CD4-positive, alpha-beta memory T cell (primary cell): Measurements from ENCODE around the gene XRCC4. TPM values are rescaled to one million over a fixed set of nuclear protein-coding genes. Genes with fewer than 3 reads are reported as not detected.

ENCODE experiments used
- CTCF ChIA-PET: fragments of 350-600 bp; sonication (Branson Sonifier 250); formaldehyde crosslinking; loops from one replicate; lab custom pipeline; 2021; ENCODE audit warnings: inconsistent platforms; ENCODE audit not compliant: partially characterized antibody; lab: Charles Lee
- POLR2A ChIA-PET: fragments of 350-600 bp; sonication (Branson Sonifier 250); formaldehyde crosslinking; loops from one replicate; lab custom pipeline; 2021; ENCODE audit not compliant: partially characterized antibody; lab: Charles Lee
- DNase-seq, 5 donors: peaks; one replicate each; pipeline versions ENCODE4 v3.0.0 to v3.0.0-alpha.2; 2020 to 2022; ENCODE audit warnings: mixed read lengths in 1 of 5
- H3K27ac ChIP-seq: one replicate; pipeline ENCODE4 v1.7.0; 2013; ENCODE audit warnings: low read depth, low read length
- H3K27me3 ChIP-seq: 2 replicates; pipeline ENCODE4 v1.7.0; 2013; ENCODE audit warnings: mild to moderate bottlenecking, low read length, moderate library complexity; ENCODE audit not compliant: insufficient read depth
- H3K36me3 ChIP-seq: 2 replicates; pipeline ENCODE4 v1.7.0; 2013; ENCODE audit warnings: mild to moderate bottlenecking, low read length, moderate library complexity; ENCODE audit not compliant: insufficient read depth
- H3K4me1 ChIP-seq: 2 replicates; pipeline ENCODE4 v1.7.0; 2013; ENCODE audit warnings: mild to moderate bottlenecking, low read length, moderate library complexity; ENCODE audit not compliant: insufficient read depth
- H3K4me3 ChIP-seq, 2 donors: one replicate each; pipeline ENCODE4 v1.7.0; 2013; ENCODE audit warnings: low read length in 2 of 2, mild to moderate bottlenecking in 1 of 2
- H3K9me3 ChIP-seq, 2 donors: one replicate each; pipeline ENCODE4 v1.7.0; 2013; ENCODE audit warnings: low read length in 2 of 2, control low read depth in 1 of 2; ENCODE audit not compliant: control insufficient read depth in 1 of 2
- H3K27ac Mint-ChIP-seq, 7 donors: one replicate each; pipeline ENCODE4 v1.8.0; 2020 to 2021; ENCODE audit warnings: mixed read lengths in 7 of 7, mild to moderate bottlenecking in 6 of 7, inconsistent platforms in 3 of 7, moderate library complexity in 3 of 7
- H3K27me3 Mint-ChIP-seq, 2 donors: one replicate each; pipeline ENCODE4 v1.8.0; 2020 to 2021; ENCODE audit warnings: mixed read lengths in 2 of 2
- H3K36me3 Mint-ChIP-seq, 2 donors: one replicate each; pipeline ENCODE4 v1.8.0; 2020 to 2021; ENCODE audit warnings: mixed read lengths in 2 of 2, inconsistent platforms in 1 of 2, mild to moderate bottlenecking in 1 of 2
- H3K4me1 Mint-ChIP-seq, 4 donors: one replicate each; pipeline ENCODE4 v1.8.0; 2020 to 2021; ENCODE audit warnings: mixed read lengths in 4 of 4, mild to moderate bottlenecking in 1 of 4
- H3K4me3 Mint-ChIP-seq, 8 donors: one replicate each; pipeline ENCODE4 v1.8.0; 2020 to 2021; ENCODE audit warnings: mixed read lengths in 8 of 8, mild to moderate bottlenecking in 7 of 8, moderate library complexity in 6 of 8, inconsistent platforms in 3 of 8
- H3K9me3 Mint-ChIP-seq, 8 donors: one replicate each; pipeline ENCODE4 v1.8.0; 2020 to 2021; ENCODE audit warnings: mixed read lengths in 8 of 8, mild to moderate bottlenecking in 5 of 8, inconsistent platforms in 3 of 8, moderate library complexity in 1 of 8
- intact Hi-C: fragments of 100-400 bp; cut with micrococcal nuclease; formaldehyde crosslinking; loops from one replicate; pipeline ENCODE4 v1.15.1; 2023
- polyA plus RNA-seq, 2 donors: library from polyadenylated mRNA; unstranded; fragments of 300-500 nt; fragmentation: Illumina TruSeq; gene quantifications; one replicate each; pipeline ENCODE4 v1.2.3, GENCODE V29; 2021
- total RNA-seq, 2 experiments: library from RNA; stranded (reverse); gene quantifications; one replicate each; pipeline ENCODE4 v1.2.3, GENCODE V29; 2021

XRCC4 gene
- total and polyA plus RNA-seq, 4 experiments from 2014 or later, result 4.1 to 9.8 (median 5.7) TPM

DNA sequence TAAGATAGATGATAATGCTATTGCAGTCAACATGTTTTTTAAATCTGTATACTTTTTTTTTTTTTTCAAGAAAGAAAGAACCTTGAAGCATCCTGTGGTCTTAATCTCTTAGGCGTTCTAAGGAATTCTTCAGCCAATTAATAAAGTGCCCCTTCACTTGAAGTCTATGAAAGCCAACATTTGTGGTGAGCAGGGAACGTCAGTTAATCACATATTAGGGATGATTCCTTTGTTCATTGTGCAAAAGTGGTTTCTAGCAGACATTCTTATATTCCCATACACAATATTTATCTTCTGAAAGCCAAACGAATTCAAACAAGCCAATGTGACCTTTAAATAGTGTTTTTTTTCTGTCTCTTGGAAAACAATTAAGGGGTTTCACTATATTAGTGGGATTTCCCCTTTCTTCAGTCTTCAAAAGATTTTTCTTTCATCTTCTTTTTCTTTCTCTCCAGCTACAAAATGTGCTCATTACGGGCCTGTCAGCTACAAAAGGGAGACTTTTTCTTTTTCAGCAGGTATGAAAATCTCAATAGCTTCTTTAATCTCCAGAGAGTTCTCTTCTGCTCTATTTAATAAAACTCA, 40.3 kb upstream of the XRCC4 start:
- Histone ChIP-seq H3K27ac (no peak overlapping the region), H3K9me3 (no peaks in the 10 kb centered on the region), H3K27me3 (no peaks in the 10 kb centered on the region), H3K4me3 (no peak overlapping the region), H3K36me3 (no peaks in the 10 kb centered on the region), H3K4me1 (no peaks in the 10 kb centered on the region)
- no peak overlapping the region for H3K27ac Mint-ChIP-seq
- no peaks in the 10 kb centered on the region for H3K27me3 Mint-ChIP-seq
- CTCF ChIA-PET, result no interaction called here
- peaks cover 0 to 4% (median under 1%) of the 10 kb centered on the region in 4 donors for H3K4me1 Mint-ChIP-seq
- no peak for DNase-seq
- H3K36me3 Mint-ChIP-seq, result no peaks in the 10 kb centered on the region
- no peak overlapping the region for H3K4me3 Mint-ChIP-seq
- H3K9me3 Mint-ChIP-seq, result no peaks in the 10 kb centered on the region
- POLR2A ChIA-PET, result no interaction called here
- intact Hi-C loops, result no loop called here

DNA sequence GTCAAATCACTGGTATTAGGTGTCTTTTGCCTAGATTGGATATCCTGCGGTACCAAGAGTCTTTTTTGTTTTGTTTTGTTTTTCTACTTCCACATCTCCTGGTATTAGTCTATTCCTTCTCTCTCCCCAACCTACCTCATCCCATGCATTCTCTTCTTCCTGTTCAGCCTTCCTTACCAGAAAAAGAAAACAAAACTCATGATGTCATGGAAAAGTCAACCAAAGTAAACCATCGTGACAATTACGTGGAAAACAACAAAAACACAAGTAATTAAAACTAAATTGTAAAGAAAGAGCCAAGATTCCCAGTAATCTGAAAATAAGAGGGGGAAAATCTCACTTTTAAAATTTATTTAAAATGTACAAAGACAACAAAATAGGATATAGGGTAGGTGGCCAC, 38.4 kb upstream of the XRCC4 start:
- intact Hi-C loops, result no loop called here
- Mint-ChIP-seq H3K4me3 (no peak overlapping the region), H3K4me1 (peaks cover 0 to 4% (median under 1%) of the 10 kb centered on the region in 4 donors), H3K36me3 (peaks cover 0 to 4% of the 10 kb centered on the region in 2 donors), H3K27me3 (no peaks in the 10 kb centered on the region), H3K27ac (no peak overlapping the region), H3K9me3 (no peaks in the 10 kb centered on the region)
- H3K36me3 ChIP-seq, result no peaks in the 10 kb centered on the region
- no peak for DNase-seq
- H3K9me3 ChIP-seq, result no peaks in the 10 kb centered on the region
- CTCF ChIA-PET, result no interaction called here
- no peaks in the 10 kb centered on the region for H3K4me1 ChIP-seq
- H3K27ac ChIP-seq, result no peak overlapping the region
- H3K4me3 ChIP-seq, result no peak overlapping the region
- POLR2A ChIA-PET, result no interaction called here
- no peaks in the 10 kb centered on the region for H3K27me3 ChIP-seq

DNA sequence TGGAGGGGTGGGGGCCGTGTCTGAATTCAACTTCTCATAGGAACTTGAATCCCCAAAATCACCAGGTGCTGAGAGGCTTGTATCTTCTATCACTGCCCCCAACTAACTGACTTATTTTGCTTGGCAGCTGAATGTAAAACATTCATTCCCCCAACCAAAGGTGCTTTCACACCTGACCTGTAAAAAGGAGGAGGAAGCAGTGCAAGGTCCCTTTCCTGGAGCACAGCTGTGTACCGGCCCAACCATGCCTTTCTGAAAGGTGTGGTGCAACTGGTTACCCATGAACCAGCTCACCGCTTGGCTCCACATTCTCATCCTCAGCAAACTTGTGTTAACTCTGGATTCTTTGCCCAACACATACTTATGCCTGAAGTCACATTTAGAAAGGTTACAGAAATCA, 34.8 kb upstream of the XRCC4 start:
- peaks cover 0 to 1% (median under 1%) of the 10 kb centered on the region in 4 donors for H3K4me1 Mint-ChIP-seq
- peaks cover 0 to 10% of the 10 kb centered on the region in 2 donors for H3K36me3 Mint-ChIP-seq
- no peak for DNase-seq
- Histone ChIP-seq H3K27me3 (no peaks in the 10 kb centered on the region), H3K36me3 (no peaks in the 10 kb centered on the region), H3K4me3 (no peak overlapping the region), H3K9me3 (no peaks in the 10 kb centered on the region), H3K27ac (no peak overlapping the region), H3K4me1 (no peaks in the 10 kb centered on the region)
- ChIA-PET POLR2A (no interaction called here), CTCF (no interaction called here)
- H3K9me3 Mint-ChIP-seq, result no peaks in the 10 kb centered on the region
- no peak overlapping the region for H3K4me3 Mint-ChIP-seq
- no peak overlapping the region for H3K27ac Mint-ChIP-seq
- intact Hi-C loops, result no loop called here
- no peaks in the 10 kb centered on the region for H3K27me3 Mint-ChIP-seq

DNA sequence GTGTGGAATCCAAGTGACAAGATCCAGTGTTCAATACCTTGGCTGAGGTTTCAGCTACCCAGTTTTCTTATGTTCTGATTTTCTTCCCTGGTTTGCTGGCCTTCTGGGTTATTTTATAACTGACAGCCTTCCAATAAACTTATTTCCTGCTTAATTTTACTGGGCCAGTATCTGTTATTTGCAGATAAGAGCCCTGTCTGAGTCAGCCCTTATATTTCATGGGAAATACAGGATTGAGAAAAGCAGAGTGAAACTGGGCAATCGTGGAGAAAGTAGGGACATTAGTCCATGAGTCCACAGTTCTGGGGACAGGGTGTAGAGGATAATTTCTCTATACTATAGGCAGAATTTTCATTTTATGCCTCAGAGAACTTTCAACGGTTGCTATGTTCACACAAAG, 32.4 kb upstream of the XRCC4 start:
- DNase-seq, result no peak
- Mint-ChIP-seq H3K27ac (no peak overlapping the region), H3K27me3 (no peaks in the 10 kb centered on the region), H3K9me3 (no peaks in the 10 kb centered on the region), H3K36me3 (peaks cover 0 to 23% of the 10 kb centered on the region in 2 donors), H3K4me1 (no peaks in the 10 kb centered on the region), H3K4me3 (no peak overlapping the region)
- intact Hi-C loops, result no loop called here
- no peaks in the 10 kb centered on the region for H3K9me3 ChIP-seq
- no peak overlapping the region for H3K4me3 ChIP-seq
- H3K27me3 ChIP-seq, result no peaks in the 10 kb centered on the region
- no peaks in the 10 kb centered on the region for H3K4me1 ChIP-seq
- H3K36me3 ChIP-seq, result no peaks in the 10 kb centered on the region
- ChIA-PET CTCF (no interaction called here), POLR2A (no interaction called here)
- no peak overlapping the region for H3K27ac ChIP-seq

DNA sequence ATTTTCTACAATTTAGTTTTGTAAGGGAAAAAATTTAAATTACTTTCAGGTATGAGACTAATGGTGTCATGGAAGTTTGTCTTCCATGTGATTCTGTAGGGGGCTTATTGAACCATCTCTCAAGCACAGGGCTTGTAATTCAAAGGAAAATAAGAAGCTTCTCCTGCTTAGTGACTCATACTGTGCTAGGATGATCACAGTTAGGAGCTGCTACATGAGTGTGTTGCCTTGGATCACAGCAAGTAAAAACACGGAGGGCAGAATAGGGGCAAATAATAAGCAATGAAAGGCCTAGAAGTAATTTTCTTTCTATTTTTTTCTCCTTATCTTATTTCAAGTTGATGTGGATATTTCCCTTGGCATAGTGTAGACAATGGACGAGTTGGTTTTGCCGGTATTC, 29.1 kb upstream of the XRCC4 start:
- Mint-ChIP-seq H3K36me3 (peaks cover 12 to 31% of the 10 kb centered on the region in 2 donors), H3K27me3 (no peaks in the 10 kb centered on the region), H3K4me1 (peaks cover 0 to 1% (median 0%) of the 10 kb centered on the region in 4 donors), H3K4me3 (no peak overlapping the region), H3K9me3 (no peaks in the 10 kb centered on the region), H3K27ac (no peak overlapping the region)
- H3K9me3 ChIP-seq, result no peaks in the 10 kb centered on the region
- intact Hi-C loops, result no loop called here
- H3K4me3 ChIP-seq, result no peak overlapping the region
- H3K27me3 ChIP-seq, result no peaks in the 10 kb centered on the region
- H3K27ac ChIP-seq, result no peak overlapping the region
- POLR2A ChIA-PET, result no interaction called here
- CTCF ChIA-PET, result no interaction called here
- H3K36me3 ChIP-seq, result no peaks in the 10 kb centered on the region
- no peaks in the 10 kb centered on the region for H3K4me1 ChIP-seq
- DNase-seq, result no peak

DNA sequence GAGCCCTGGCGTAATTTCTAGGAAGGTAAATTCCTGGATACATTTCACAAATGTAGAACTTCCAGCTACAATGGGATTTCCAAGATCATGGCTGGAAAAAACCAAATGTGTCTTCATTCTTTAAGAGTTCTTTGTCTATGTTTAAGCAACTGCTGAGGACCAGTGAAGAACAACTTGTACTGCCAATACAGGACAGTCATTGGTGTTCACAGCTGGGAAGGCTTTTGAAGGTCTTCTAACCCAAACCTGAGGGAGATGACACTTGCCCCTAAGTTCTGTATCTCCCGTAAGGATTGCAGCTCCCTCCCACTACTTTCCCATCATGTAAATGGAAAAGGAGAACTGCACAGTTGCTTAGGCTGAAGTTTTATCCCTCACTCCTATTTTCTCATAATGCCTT, 28.5 kb upstream of the XRCC4 start:
- intact Hi-C loops, result no loop called here
- H3K4me1 Mint-ChIP-seq, result peaks cover 0 to 1% (median 0%) of the 10 kb centered on the region in 4 donors
- H3K4me3 Mint-ChIP-seq, result no peak overlapping the region
- H3K9me3 ChIP-seq, result no peaks in the 10 kb centered on the region
- H3K27ac ChIP-seq, result no peak overlapping the region
- peaks cover 17 to 30% of the 10 kb centered on the region in 2 donors for H3K36me3 Mint-ChIP-seq
- no peaks in the 10 kb centered on the region for H3K9me3 Mint-ChIP-seq
- no peak overlapping the region for H3K27ac Mint-ChIP-seq
- ChIA-PET POLR2A (no interaction called here), CTCF (no interaction called here)
- no peak overlapping the region for H3K4me3 ChIP-seq
- no peaks in the 10 kb centered on the region for H3K4me1 ChIP-seq
- H3K27me3 Mint-ChIP-seq, result no peaks in the 10 kb centered on the region
- H3K27me3 ChIP-seq, result no peaks in the 10 kb centered on the region
- DNase-seq, result no peak
- H3K36me3 ChIP-seq, result no peaks in the 10 kb centered on the region

DNA sequence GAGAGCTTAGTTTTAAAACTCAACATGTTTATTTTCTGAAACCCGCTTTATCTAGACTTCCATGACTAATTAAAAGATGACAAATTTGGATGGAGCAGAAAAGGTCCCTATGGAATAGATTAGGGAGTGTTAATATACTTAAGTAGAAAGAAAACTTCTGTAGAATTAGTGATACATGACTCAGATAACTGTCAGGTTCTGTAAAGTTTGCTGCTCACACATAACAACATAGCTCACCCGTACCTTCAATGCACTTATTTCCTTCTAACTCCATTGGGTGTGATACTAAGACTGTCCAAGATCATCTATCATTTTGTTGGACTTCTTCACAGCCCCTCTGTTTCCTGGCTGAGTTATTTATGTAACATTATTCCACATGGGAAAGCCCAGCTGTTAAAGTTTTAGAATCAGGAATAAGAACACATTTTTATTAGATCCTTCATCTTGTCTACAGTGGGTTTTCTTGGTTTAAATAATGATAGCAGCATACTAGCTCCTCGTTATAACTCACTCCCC, 27.9 kb upstream of the XRCC4 start:
- ChIA-PET POLR2A (interaction anchor here (0.6 kb wide), 1 partner anchor 862 kb away, joined by 4 read pairs; no protein-coding TSS in a partner anchor), CTCF (no interaction called here)
- Histone ChIP-seq H3K4me1 (no peaks in the 10 kb centered on the region), H3K27me3 (no peaks in the 10 kb centered on the region), H3K4me3 (no peak overlapping the region), H3K36me3 (no peaks in the 10 kb centered on the region), H3K27ac (no peak overlapping the region), H3K9me3 (no peaks in the 10 kb centered on the region)
- no peak for DNase-seq
- no peak overlapping the region for H3K27ac Mint-ChIP-seq
- H3K4me1 Mint-ChIP-seq, result peaks cover 0 to 6% (median 1%) of the 10 kb centered on the region in 4 donors
- no peaks in the 10 kb centered on the region for H3K9me3 Mint-ChIP-seq
- intact Hi-C loops, result no loop called here
- H3K36me3 Mint-ChIP-seq, result peaks cover 22 to 34% of the 10 kb centered on the region in 2 donors
- H3K4me3 Mint-ChIP-seq, result no peak overlapping the region
- H3K27me3 Mint-ChIP-seq, result no peaks in the 10 kb centered on the region
